ENCODE data around the gene NFATC1. TPM values are rescaled to one million over a fixed set of nuclear protein-coding genes. Genes with fewer than 3 reads are reported as not detected.

Gene NFATC1
- polyA plus RNA-seq, 1 donor, result 12.8 TPM

DNA sequence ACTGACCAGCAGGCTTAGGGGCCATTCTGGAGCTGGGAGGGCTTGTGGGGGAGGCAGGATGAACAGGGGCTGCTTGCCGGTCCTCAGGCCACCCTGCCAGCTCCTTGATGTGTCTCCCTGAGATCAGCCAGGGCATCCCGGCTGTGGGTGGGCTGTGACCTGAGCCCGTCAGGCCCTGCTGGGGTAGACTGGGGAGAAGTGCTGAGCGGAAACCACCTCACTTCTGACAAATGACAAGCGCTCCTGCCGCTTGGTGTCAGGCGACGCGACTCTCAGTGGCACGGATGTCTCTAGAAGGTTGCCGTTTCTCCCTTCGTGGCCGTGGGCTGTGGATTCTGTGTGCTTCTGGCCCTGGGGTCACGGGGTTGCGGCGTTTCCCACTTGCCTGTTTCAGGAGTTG, 45.7 kb downstream of the NFATC1 start:
- no peak for DNase-seq

DNA sequence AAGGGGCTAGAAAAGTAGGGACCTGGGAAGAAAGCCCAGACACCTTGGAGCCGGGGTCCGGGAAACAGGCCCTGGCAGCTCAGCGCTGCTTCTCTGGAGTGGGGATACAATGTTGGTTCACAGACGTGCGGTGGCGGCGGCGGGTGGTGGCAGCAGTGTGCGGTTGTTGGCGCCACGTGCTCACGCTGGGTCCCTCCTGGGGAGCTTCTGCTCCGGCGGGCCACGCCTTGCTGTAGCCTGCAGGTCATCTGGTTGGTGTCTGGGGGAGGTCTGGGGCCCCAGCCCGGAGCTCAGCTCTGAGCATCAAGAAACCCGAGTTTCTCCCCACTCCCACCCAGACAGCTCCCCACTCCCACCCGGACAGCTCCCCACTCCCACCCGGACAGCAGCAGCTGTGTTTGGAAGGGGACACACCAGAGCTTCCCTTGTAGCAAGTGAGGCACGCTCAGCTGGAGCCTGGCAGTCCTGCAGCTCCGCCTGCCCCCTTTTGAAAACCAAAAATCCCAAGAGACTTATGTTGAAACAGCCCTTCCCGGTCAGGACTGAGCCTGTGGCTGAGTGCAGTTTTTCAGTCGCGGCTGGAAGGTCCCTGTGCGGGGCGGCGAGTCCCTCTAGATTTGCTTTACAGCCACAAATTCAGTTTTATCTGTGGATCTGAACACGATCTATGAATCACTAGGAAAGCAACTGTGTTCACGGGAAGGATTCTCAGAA, 46.9 kb downstream of the NFATC1 start:
- DNase-seq, result no peak

DNA sequence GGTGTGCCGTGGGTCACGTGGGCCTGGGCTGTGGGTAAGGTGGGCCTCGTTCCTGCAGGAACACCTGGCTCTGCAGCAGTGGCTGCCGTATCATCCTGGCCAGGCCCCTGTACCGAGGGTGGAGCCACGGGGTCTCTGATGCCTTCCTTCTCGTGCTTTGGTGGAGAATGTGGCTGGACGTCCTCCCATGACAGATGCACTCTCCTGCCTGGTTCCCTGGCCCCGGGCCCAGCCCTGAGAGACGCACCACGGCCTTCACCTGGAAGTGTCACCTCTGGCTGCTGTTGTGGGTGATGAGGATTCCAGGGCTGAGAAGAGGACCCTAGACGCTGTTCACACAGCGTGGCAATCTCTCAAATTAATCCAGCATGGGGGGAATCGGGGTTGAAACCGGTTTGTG, 49.5 kb downstream of the NFATC1 start:
- no peak for DNase-seq

DNA sequence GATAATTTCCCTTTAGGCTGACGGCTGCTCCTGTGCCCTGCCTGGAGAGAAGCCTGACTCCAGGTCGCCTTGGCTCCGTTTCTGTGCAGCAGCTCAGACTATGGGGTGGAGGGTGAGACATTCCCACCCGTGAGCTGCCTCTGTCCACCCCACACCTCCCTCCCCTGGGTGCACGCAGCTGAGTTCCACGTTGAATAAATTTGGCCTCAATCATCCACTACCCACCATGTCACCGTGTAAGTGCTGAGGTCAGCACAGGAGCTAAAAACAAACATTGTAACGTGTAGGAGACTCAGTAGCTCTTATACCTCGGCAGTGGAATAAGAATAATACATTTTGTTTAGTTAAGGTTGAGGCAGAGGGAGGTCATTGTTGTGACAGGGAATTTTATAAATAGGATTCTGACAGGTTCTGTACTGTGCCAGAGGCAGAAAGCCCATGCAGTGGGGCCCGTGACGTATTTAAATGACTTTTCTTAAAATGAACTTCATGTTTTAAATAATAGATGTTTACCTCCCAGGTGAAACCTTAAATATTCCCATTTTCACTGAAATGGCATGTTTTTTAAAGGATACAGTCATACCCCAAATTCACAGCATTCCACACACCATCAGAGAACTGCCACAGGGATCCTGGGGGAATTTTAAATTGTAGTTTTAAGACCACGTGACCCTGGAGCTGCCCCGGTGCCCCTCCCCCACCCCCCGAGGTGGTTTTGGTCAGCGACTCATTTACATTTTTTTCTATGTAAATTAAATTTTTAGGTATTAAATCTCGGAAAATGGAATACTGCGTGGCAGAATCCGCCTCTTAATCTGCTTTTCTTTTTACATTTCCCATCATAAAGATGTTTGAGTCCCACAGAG, 50.2 kb downstream of the NFATC1 start:
- no peak for DNase-seq

DNA sequence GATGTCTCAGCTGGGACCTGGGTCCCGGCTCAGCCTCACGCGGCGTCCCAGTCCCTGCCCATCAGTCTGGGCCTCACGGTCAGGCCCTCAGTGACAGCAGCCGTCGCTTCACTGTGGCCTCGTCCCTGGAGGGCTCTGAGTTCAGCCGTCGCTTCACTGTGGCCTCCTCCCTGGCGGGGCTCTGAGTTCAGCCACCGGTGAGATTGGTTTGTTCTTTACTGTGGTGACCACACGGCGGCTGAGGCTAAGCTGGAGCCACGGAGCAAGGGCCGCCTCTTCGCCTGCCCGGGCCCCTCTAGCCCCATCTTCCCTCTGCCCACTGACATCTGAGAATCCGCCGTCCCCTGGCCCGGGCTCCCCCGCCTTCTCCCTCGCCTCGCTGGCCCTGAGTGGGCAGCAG, 51.2 kb downstream of the NFATC1 start:
- DNase-seq, result no peak

DNA sequence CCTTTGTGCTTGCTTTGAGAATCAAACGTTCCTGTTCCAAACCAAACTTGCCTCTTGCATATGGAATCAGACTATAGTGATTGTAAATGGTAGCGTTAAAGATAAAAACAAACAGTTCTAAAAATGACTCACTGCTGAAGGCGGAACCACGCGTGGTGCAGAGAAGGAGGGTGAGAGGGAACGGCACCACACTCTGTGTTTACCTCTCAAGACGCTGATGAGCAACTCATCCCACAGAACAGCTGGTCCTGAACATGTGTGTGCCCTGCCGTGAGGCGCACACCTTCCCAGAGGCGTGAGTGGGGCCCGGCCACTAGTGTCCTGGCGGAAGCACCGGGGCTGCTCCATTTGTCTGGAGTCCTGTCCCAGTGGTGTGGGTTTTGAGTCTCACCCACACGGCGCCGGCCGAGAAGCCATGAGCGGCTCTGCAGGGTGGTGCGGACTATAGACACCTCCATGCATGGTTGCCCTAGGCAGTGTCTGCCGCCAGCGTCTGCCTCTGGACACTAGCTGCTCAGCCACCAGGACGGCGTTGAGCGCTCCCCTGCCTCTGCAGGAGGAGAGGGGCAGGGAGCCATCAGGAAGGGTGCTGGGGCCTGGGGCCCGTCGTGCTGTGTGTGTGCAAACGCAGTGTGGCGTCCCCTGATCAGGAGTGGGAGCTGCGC, 52.1 kb downstream of the NFATC1 start:
- no peak for DNase-seq

DNA sequence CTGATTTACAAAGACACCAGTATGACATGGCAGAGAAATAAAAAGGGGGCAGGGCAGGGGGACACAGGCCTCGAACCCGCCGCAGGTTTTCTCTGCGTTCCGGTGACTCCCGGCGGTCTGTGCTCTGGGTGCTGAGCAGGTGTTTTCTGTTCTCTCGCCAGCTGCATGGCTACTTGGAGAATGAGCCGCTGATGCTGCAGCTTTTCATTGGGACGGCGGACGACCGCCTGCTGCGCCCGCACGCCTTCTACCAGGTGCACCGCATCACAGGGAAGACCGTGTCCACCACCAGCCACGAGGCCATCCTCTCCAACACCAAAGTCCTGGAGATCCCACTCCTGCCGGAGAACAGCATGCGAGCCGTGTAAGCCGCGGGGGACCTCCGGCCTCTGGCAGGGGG, 52.9 kb downstream of the NFATC1 start:
- no peak for DNase-seq

DNA sequence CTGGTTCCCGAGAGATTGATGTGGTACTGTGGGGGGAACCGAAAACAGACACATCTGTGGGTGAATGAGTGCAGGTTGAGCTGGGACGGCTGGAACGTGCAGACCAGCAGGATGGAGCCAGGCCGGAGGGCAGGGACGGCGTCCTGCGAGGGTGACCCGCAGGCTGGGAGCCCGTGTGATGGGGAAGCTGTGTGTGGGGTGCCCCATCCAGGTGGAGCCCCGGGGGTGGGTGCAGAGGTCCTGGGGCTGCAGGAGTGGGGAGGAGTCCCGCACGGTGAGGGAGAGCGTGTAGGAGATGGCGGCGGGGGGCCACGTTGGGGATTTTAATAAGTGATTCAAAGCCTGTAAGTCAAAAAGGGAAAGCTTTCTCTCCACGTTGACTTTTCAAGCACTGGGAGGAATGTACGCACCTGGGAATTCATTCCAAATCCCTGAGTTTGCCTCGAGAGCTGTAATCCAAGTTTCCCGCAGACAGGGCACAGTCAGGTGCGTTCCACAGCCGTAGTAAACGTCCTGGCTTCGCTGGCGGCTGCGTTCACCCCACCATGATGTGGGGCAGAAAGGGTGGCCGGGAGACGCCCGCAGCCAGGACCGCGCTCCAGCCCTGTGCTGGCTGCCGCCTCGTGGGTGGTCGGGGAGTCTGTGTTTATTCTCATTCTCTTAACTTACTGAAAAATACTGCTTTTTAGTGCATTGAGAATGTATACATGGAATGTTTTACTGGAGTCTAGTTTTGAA, 54.0 kb downstream of the NFATC1 start:
- DNase-seq, result no peak

DNA sequence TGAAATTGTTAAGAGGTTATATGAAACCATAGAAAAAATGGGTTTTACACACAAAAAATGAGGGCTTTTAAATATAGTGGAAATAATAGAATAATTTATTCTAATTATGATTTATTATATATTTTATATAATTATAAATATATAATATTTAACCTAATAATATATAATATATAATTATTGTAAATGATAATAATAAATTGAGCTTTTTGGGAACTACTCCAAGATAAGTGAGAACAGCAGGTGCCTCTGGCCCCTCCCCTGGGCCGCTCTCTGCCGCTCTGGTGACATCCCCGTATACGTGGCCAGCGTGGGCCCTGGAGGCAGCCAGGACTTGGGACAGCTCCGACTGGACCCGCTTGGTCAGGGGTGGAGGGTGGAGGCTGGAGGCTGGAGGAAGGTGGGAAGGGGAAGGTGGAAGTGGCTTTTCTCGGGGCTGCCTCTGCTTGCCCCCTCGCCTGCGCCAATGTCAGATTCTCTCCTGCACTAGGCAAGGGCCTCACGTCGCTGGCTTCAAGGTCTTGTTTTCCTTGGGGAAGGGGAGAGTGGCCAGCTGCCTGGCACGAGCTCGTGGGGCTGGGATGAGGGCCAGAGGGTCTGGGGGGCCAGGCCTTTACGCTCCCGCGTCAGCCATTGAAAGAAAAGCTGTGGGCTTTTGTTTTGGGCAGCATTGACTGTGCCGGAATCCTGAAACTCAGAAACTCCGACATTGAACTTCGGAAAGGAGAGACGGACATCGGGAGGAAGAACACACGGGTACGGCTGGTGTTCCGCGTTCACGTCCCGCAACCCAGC, 54.8 kb downstream of the NFATC1 start:
- no peak for DNase-seq

DNA sequence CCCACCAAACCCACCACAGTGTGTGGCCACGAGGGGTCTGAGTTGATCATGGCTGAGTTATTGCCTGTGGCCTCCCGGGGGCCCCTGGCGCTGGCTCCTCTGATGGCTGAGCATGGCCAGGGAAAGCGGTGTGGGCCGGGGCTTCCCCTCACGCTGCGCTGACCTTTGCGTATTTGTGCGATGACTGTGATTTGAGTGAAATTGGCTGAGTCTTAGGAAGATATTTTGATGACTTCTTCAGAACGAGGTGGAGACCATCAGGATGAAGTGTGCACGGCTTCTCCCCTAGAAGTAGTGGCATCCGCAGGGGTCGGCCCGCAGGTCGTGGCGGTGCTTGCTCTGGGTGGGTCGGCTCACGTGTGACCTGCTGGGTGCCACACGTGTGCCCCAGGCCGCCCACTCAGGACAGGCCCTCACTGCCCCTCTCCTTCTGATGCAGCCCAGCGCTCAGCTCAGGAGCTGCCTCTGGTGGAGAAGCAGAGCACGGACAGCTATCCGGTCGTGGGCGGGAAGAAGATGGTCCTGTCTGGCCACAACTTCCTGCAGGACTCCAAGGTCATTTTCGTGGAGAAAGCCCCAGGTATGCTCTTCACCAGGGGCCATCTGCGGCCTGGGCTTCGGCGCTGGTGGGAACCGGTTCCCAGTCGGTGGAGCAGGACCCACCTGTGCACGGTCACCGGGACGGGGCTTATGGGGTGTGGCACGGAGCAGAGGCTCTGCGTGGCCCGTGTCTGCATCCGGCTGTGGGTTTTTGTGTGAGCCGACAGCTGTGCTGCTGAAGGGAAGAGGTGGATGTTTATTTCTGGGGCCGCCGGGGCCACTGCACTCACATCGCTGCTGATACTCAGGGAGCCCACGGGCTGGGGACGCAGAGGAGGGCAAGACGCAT, 55.8 kb downstream of the NFATC1 start:
- no peak for DNase-seq

DNA sequence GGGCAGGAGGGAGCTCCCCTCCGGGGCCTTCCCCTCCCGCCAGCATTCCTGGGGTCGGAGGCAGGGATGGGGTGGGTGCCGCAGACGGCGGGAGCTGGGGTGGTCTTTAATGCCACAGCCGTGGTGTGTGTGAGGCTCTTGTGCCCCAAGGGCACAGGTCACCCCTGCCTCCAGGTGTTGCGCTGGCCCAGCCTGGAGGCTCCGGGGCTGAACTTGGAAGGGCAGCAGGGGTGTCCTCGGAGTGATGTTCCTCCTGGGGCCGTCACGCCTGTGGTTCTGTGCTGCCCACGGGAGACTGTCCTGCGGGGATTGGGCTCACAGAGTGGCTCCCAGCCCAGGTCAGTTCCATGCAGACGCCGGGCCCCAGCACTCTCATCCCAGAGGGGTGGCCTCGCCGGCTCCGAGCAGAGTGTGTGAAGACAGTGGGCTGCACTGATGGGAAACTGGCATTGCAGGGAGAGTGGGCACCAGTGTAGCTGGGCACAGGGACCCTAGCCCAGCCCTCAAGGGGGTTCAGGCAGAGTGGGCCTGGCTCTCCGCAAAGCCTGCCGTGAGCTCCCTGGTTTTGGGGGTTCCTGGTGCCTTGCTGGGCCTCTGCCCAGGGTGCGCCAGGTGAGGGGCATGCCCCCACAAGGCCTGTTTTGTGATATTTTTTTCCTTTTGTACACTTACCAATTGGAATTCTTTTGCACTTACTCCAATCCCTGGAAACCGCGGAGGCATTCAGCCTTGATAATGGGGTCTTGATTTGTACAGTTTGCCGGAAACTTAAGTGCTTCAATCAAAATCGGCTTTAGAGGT, 56.7 kb downstream of the NFATC1 start:
- no peak for DNase-seq

DNA sequence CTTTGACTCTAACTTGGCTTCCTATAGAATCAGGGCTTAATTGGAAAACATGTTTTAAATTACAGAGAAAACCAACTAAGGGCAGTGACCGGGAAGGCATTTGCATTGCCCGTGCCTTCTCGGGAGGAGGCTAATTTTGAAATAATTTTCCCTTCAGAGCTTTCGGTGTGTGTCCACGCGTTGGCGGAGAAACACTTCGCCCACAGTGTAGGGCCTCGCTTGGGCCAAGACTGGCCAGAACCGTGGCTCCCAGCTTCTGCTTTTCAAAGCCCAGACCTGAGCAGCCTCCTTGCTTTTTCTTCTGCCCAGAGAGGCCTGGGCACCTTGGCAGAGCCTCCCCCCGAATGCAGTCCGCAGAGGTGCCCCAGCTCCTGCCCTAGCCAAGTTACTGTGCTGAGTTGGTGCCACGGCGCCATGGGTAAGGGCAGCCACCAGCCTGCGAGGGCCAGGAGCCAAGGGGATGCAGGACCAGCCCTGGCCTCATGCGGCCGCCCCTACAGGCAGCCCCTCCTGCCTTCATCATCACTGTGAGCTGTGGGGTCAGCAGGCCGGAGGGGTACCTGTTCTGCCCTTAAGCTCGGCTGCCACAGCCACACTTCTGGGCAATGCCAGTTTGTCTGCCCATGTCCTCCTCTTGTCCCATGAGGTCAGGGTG, 57.4 kb downstream of the NFATC1 start:
- DNase-seq, result no peak

DNA sequence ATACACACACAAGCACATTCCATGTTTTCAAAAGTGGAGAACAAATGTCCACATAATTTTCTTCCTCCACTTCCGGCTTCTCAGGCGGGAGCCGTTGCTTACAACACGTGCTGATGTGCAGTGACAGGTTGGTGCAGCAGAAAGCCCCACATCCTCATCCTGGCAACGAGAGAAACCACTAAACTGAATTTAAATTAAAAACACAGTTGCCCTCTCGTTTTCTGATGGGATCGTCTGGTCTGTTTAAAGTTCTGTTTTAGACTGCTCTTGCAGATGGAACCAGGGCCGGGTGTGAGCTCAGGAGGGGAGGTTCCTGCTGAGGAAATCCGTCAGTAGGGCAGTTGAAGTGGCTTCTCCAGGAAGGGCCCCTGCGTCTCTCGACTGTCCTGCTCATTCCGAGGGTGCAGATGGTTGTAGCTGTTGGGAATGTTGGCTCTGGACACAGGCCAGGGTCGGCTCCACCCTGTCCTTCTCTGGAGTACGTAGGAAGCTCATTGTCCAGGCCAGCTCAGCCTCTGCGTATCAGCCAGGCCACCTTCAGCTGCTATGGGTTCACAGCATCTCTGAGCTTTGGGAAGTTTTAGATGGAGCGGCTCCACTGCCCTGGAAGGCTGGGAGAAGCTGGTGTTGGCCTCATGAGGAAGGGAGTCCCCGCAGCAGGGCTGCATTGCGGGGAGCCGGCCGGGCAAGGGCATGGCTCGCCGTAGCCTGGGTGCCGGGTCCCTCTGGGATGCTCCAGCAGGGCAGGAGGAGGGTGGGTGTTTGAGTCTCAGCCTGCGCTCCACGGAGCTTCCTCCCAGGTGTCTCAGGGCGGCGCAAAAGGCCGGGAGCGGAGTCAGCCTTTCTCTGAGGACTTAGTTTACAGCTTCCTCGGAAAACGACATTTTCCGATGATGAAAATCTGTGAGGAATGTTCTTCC, 58.3 kb downstream of the NFATC1 start:
- DNase-seq, result no peak

DNA sequence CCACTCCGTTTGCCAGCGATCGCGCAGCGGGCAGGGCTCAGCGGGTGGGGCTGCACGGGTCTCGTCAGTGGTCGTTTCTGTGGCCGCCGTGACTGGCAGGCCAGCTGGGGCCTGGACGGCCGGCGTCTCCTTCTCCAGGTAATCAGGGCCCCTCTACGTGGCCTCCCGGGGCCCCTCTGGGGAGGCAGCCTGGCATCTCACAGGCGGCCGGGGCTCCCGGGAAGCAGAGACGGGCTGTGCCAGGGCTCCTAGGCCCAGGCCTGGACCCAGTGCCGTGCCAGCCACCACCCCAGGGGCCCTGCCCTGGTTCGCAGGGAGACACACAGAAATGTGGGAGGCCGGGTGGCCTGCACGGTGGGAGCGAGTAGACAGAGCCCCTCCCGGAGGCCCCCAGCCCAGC, 59.5 kb downstream of the NFATC1 start:
- DNase-seq, result no peak

DNA sequence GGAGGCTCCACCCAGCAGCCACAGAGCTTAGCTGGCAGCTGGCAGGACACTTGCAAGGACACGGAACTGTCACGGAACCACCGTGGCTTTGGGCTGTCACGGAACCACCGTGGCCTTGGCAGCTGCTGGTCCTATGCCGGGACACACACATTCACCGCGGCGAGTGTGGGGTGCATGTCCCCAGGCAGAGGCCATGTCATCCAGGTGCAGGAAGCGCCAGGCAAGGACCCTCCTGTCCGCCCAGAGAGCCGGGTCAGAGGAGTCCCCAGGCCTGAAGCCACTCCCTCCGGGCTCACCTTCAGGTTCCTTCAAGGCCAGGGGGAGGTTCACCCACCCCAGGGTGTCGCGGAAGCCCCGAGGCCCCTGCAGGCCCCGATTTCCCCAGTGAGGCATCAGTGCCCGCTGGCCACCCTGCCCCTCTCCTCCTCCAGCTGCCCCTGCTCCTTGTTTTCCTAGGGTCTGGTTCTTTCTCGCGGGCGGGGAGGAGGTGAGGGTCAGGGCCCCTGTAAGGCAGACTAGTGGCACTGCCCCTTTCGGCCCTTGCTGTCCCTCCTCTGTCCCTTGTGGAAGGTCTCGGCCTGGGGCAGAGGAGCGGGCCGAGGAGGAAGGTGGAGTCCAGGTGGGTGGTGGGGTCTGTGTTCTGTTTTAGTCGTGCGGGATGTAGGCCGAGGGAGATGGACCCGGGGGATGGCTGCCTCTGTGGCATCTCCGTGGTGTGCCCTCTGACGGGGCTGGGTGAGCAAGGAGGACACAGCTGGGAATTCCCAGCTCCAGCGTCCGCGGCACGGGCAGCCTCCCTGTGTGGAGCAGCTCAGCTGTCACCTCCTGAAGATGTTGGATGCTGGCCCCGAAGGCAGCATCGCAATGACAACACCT, 60.6 kb downstream of the NFATC1 start:
- no peak for DNase-seq

DNA sequence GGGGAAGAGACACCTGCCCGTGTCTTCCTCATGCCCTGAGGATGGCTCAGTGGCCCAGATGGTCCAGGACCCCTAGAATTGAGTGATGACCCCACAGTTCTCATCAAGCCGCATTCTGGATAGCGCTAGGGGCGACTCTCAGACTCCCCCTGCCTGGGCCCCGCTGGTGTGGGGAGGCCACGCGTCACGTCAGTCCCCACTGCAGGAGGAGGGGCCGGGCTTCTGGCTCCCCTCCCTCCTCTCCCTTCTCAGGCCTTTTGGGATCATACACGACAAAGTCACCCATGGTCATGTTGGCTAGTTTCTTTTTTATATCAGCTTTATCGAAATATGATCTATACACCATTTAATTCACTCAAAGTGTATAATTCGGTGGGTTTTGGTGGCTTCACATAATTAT, 61.5 kb downstream of the NFATC1 start:
- no peak for DNase-seq

DNA sequence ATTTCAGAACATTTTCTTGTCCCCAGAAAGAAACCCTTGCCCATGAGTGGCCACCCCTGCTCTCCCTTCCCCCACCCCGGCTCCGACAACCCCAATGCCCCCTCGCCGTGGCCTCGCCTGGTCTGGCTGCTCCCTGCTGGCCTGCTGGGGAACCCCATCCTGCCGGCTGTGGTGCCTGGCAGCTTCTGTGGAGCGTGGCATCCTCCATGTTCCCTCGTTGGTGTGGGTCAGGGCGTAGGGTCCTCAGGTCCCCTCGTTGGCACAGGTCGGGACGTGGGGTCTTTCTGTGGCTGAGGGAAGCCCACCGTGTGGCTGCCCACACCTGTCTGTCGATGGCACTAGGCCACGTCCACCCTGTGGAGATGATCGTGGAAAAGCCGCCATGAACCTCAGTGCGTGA, 61.9 kb downstream of the NFATC1 start:
- no peak for DNase-seq

Measured in hindlimb muscle (tissue), 1 donor.